ENCODE measurements around the gene ZFP36.

The ZFP36 gene

DNA sequence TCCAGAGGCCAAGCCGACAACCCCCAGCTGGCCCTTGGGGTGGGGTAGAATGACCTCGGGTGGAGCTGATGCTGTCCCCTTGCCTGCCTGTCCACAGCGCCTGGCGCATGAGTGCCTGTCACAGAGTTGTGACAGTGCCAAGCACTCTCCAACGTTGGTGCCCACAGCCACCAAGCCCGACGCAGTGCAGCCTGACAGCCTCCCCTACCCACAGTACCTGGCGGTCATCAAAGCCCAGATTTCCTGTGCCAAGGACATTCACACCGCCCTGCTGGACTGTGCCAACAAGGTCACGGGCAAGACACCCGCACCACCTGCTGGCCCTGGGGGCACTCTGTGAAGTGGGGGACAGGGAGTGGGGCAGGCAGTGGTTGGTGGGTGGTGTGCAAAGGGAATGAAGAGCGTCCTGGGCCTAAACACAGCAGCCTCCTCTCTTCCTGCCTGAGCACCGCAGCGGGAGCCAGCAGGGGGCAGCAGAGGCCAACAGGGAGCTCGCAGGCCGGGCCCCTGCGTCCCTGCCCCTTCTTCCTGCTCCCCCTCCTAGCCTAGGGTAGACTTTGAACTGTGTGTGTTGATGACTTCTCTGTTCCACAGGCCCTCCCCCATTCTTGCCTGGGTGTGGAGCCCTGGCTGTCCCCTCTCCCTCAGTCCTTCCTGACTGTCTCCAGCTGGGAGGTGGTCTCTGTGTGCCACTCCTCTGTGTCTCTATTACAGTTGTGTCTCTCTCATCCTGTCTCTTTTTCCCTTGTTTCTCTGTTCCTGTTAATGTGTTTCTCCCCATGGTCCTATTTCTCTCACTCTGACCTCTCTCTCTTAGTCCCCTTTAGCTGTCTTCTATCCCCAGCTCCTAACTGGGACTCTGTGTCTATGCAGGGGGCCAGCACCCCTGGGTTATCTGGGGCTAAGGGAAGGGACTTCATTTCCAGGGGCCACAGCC lies 9.0 kb upstream of the ZFP36 start:
- Histone ChIP-seq H3K36me3 (ENCODE audit: insufficient read depth, low read length) (peaks cover 12% of the 10 kb centered on the region), H3K9ac (ENCODE audit: low read depth, low read length) (no peak overlapping the region), H3K9me3 (ENCODE audit: control insufficient read depth, insufficient read depth, low read length) (no peaks in the 10 kb centered on the region), H3K4me1 (ENCODE audit: insufficient read depth, low read length) (peaks cover 25% of the 10 kb centered on the region)

DNA sequence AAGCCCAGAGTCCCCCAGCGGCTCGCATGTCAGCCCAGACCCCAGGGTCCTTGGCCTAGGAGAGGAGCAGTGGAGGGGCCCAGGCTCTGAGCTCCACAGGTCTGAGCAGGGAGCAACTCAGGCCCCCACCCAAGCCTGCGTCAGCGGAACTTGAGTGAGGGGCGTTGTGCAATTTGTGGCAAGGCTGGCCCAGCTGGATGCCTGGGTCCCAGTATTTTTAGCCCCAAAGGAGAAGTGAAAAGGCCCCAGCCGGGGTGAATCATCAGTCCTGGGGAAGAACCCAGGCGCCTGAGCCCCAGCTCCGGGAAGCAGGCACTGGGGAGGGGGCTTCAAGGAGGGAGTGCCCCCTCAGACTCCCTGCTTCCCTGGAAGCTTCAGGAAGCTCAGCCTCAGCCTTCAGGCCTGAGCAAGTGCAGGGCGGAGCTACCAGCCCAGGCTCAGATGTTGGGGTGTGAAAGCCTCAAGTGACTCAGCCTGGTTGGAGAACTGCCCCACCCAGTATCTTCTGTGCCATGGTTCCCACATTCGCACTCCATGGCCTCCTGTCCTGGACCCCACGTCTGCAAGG lies 8.3 kb upstream of the ZFP36 start:
- Histone ChIP-seq H3K9ac (ENCODE audit: low read depth, low read length) (no peak overlapping the region), H3K9me3 (ENCODE audit: control insufficient read depth, insufficient read depth, low read length) (no peaks in the 10 kb centered on the region), H3K4me1 (ENCODE audit: insufficient read depth, low read length) (peaks cover 25% of the 10 kb centered on the region), H3K36me3 (ENCODE audit: insufficient read depth, low read length) (peaks cover 10% of the 10 kb centered on the region)

- Histone ChIP-seq H3K9ac (ENCODE audit: low read depth, low read length) (no peak overlapping the region), H3K9me3 (ENCODE audit: control insufficient read depth, insufficient read depth, low read length) (no peaks in the 10 kb centered on the region), H3K36me3 (ENCODE audit: insufficient read depth, low read length) (peaks cover 3% of the 10 kb centered on the region), H3K4me1 (ENCODE audit: insufficient read depth, low read length) (peaks cover 25% of the 10 kb centered on the region)
These were observed 7.0 kb upstream of the ZFP36 start for GRCh38 chr19:39399668-39400050.

DNA sequence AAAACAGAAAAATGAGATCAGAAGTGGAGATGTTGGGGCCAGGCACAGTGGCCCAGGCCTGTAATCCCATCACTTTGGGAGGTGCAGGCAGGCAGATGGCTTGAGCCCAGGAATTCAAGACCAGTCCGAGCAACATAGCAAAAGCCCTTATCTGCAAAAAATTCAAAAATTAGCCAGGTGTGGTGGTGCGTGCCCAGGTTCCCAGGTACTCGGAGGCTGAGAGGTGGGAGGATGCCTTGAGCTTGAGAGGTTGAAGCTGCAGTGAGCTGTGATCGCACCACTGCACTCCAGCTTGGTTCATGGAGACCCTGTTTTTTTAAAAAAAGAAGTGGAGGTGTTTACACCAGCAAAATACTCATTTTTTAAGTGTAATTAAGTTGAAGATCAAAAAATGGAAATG lies 6.6 kb upstream of the ZFP36 start:
- no peaks in the 10 kb centered on the region for H3K9me3 ChIP-seq (ENCODE audit: control insufficient read depth, insufficient read depth, low read length)
- H3K36me3 ChIP-seq (ENCODE audit: insufficient read depth, low read length): peaks cover under 1% of the 10 kb centered on the region
- H3K9ac ChIP-seq (ENCODE audit: low read depth, low read length): no peak overlapping the region
- H3K4me1 ChIP-seq (ENCODE audit: insufficient read depth, low read length): peaks cover 25% of the 10 kb centered on the region

DNA sequence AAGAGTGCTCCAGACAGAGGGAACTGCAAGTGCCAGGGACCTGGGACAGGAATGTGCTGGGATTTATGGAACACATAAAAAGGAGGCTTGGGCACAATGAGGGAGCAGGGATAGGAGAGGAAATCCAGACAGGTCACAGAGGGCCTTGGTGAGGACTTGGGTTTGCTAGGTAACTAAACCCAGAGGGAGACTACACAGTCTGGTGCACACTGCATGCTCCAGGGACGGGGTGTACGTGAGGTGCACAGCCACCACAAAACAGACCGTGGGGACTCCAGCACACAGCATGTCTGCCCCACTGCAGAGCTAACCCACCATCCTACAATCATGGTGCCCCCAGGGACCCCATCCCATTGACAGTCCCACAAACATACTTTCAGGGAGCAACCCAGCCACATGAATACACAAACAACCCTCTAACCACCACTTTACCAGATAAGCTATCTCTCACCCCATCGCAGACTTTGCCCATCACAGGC lies 5.5 kb upstream of the ZFP36 start:
- no peaks in the 10 kb centered on the region; the same call in 1 of the 2 replicates for H3K36me3 ChIP-seq (ENCODE audit: insufficient read depth, low read length)
- H3K9me3 ChIP-seq (ENCODE audit: control insufficient read depth, insufficient read depth, low read length): no peaks in the 10 kb centered on the region
- H3K9ac ChIP-seq (ENCODE audit: low read depth, low read length): no peak overlapping the region
- peaks cover 25% of the 10 kb centered on the region for H3K4me1 ChIP-seq (ENCODE audit: insufficient read depth, low read length)

DNA sequence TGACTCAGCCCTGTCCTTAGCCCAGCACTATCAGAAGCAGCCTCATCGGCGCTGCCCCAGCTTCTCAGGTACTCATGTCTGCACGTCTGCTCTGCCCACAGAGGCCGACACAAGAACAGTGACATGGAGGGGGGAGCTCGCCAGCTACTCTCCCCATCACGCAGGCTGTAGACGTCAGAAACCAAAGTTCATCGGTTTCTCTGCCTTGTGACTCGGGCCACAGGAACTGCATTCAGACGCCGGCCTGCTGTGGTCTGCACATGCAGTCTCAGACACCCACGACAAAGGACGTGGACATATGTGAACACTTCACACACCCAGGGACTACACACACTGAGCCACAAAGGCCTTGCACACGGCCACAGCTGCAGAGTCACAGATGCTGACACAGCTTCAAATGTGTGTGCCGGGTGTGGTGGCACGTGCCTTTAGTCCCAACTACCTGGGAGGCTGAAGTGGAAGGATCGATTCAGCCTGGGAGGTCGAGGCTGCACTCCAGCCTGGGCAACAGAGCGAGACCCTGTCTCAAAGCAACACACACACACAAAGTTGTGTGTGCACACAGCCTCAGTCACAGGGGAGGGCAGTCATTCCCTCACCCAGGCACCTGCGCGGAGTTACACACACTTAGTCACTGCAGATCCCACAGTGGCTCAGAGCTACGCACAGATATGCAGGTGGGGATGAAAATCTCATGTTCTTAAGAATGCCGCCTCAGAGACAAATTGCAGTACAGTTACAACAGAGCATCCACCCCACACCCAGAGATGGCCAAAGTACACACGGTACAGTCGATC lies 4.9 kb upstream of the ZFP36 start:
- H3K36me3 ChIP-seq (ENCODE audit: insufficient read depth, low read length): no peaks in the 10 kb centered on the region; the same call in 1 of the 2 replicates
- H3K9me3 ChIP-seq (ENCODE audit: control insufficient read depth, insufficient read depth, low read length): no peaks in the 10 kb centered on the region
- H3K9ac ChIP-seq (ENCODE audit: low read depth, low read length): peak overlapping the region; percentile 76
- H3K4me1 ChIP-seq (ENCODE audit: insufficient read depth, low read length): peaks cover 25% of the 10 kb centered on the region

DNA sequence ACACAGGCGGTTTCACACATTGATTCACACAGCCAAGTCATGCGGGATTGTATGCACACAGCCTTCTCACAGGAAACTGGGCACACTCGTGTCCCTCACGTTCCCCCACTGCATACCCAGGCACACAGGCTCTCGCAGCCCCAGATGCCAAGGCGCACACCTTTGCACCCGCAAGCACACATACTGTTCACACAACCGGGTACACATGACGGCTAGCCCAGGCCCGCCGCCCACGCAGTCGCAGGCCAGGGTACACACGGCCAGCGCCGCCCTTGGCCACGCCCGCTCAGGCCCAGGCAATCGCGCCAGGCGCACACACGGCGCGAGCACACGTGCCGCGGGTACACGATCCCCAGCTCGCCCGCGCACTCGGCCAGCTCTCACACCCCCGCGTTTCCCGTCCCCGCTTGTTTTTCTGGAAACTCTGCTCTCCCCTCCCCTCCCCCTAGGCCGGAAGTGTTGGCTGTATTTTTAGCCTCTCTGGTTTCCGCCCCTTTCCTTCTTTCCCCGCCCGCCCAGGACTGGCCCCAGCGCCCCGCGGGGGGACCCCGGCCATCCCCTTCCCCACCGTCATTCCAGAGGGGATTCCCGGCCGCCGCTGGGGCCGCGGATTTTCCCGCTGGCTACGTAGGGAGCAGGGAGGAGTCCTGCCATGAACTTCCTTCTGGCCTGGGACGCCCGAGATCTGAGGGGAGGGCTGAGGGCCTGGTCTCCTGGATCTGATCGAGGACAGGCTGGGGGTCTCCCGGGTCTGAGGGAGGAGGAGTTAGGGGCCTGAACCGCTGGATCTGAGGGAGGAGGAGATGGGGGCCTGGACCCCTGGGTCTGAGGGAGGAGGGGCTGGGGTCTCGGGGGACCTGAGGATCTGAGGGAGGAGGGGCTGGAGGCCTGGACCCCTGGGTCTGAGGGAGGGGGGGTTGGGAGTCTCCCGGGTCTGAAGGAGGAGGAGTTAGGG lies 4.0 kb upstream of the ZFP36 start:
- peaks cover 25% of the 10 kb centered on the region for H3K4me1 ChIP-seq (ENCODE audit: insufficient read depth, low read length)
- no peaks in the 10 kb centered on the region; the same call in 1 of the 2 replicates for H3K36me3 ChIP-seq (ENCODE audit: insufficient read depth, low read length)

GRCh38 chr19:39403331-39404312 lies 3.0 kb upstream of the ZFP36 start:
- Histone ChIP-seq H3K9me3 (ENCODE audit: control insufficient read depth, insufficient read depth, low read length) (no peaks in the 10 kb centered on the region), H3K9ac (ENCODE audit: low read depth, low read length) (peak overlapping the region; percentile 76), H3K4me1 (ENCODE audit: insufficient read depth, low read length) (peaks cover 16% of the 10 kb centered on the region), H3K36me3 (ENCODE audit: insufficient read depth, low read length) (no peaks in the 10 kb centered on the region; the same call in 1 of the 2 replicates)

More for the DNA sequence above, 4.0 kb upstream of the ZFP36 start:
- peak overlapping the region; percentile 76 for H3K9ac ChIP-seq (ENCODE audit: low read depth, low read length)
- H3K9me3 ChIP-seq (ENCODE audit: control insufficient read depth, insufficient read depth, low read length): no peaks in the 10 kb centered on the region

GRCh38 chr19:39405261-39405957 lies 1.2 kb upstream of the ZFP36 start:
- no peaks in the 10 kb centered on the region for H3K36me3 ChIP-seq (ENCODE audit: insufficient read depth, low read length)
- peaks cover 15% of the 10 kb centered on the region for H3K4me1 ChIP-seq (ENCODE audit: insufficient read depth, low read length)
- H3K9me3 ChIP-seq (ENCODE audit: control insufficient read depth, insufficient read depth, low read length): no peaks in the 10 kb centered on the region
- peak overlapping the region; percentile 8; the same call in 1 of the 2 replicates for H3K9ac ChIP-seq (ENCODE audit: low read depth, low read length)

DNA sequence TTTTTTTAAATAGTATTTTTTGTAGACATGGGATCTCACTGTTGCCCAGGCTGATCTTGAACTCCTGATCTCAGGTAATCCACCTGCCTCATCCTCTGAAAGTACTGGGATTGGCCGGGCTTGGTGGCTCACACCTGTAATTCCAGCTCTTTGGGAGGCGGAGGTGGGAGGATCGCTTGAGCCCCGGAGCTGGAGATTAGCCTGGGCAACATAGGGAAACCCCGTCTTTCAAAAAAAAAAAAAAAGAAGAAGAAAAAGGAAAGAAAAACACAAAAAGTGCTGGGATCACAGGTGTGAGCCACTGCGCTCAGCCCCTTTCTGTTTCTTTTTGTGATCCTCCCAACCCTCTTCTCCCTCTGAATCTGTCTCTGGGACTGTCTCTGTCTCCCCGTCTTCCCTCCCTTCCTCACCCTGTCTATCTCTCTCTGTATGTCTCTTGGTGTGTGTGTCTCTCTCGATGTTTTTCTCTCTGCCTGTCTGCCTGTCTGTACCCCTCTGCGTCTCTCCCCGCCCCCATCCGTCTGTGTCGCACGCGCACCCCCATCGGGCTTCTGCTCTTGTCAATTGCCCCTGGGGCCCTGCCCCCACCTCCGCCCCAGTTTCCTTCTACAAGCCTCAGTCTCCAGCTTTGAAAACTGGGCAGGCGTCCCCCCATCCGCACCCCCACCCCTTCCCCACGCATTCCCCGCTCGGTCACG lies 540 bp upstream of the ZFP36 start:
- peak overlapping the region; percentile 48 for H3K9ac ChIP-seq (ENCODE audit: low read depth, low read length)
- peaks cover 21% of the 10 kb centered on the region for H3K4me1 ChIP-seq (ENCODE audit: insufficient read depth, low read length)

DNA sequence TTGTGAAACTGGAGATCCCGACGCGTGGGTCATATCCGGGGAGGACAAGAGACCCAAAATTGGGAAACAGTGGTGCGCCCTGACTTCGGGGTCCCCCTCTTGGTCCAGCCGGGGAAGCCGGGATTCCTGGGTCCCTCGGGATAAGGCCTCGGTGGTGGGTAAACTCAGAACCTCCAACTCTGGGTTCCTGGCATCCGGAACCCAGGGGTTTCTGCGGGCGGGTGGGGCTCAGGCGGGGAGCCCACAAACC lies 688 bp downstream of the ZFP36 start:
- no peaks in the 10 kb centered on the region for H3K9me3 ChIP-seq (ENCODE audit: control insufficient read depth, insufficient read depth, low read length)
- H3K9ac ChIP-seq (ENCODE audit: low read depth, low read length): peak overlapping the region; percentile 97
- H3K4me1 ChIP-seq (ENCODE audit: insufficient read depth, low read length): peaks cover 15% of the 10 kb centered on the region
- no peaks in the 10 kb centered on the region for H3K36me3 ChIP-seq (ENCODE audit: insufficient read depth, low read length)

More for the DNA sequence above, 540 bp upstream of the ZFP36 start:
- Histone ChIP-seq H3K36me3 (ENCODE audit: insufficient read depth, low read length) (no peaks in the 10 kb centered on the region), H3K9me3 (ENCODE audit: control insufficient read depth, insufficient read depth, low read length) (no peaks in the 10 kb centered on the region)

All from ES-I3 (cell line).